CD8-positive, alpha-beta memory T cell (primary cell): ENCODE measurements around the gene CRYAB. TPM values are rescaled to one million over a fixed set of nuclear protein-coding genes. Genes with fewer than 3 reads are reported as not detected.

ENCODE experiments used
- CTCF ChIA-PET: fragments of 350-600 bp; sonication (Branson Sonifier 250); formaldehyde crosslinking; loops from one replicate; lab custom pipeline; 2021; ENCODE audit warnings: antibody characterized with exemption; lab: Charles Lee
- POLR2A ChIA-PET: fragments of 350-600 bp; sonication (Branson Sonifier 250); formaldehyde crosslinking; loops from one replicate; lab custom pipeline; 2021; ENCODE audit warnings: antibody characterized with exemption; lab: Charles Lee
- DNase-seq, 5 donors: peaks; one replicate each; pipeline versions ENCODE4 v3.0.0 to v3.0.0-alpha.2; 2020 to 2022; ENCODE audit warnings: mixed read lengths in 1 of 5
- H3K27ac ChIP-seq: one replicate; pipeline ENCODE4 v1.7.0; 2013; ENCODE audit warnings: low read depth, mild to moderate bottlenecking, low read length, moderate library complexity
- H3K27me3 ChIP-seq: 2 replicates; pipeline ENCODE4 v1.7.0; 2013; ENCODE audit warnings: low read length, mild to moderate bottlenecking; ENCODE audit not compliant: insufficient read depth, poor library complexity, severe bottlenecking
- H3K36me3 ChIP-seq: 2 replicates; pipeline ENCODE4 v1.7.0; 2013; ENCODE audit warnings: mild to moderate bottlenecking, low read length, moderate library complexity; ENCODE audit not compliant: insufficient read depth
- H3K4me1 ChIP-seq: 2 replicates; pipeline ENCODE4 v1.7.0; 2013; ENCODE audit warnings: mild to moderate bottlenecking, low read length, moderate library complexity; ENCODE audit not compliant: insufficient read depth
- H3K4me3 ChIP-seq: 2 replicates; pipeline ENCODE4 v1.7.0; 2013; ENCODE audit warnings: mild to moderate bottlenecking, low read length
- H3K9me3 ChIP-seq: 2 replicates; pipeline ENCODE4 v1.7.0; 2013; ENCODE audit warnings: mild to moderate bottlenecking, low read length
- H3K27ac Mint-ChIP-seq, 8 donors: one replicate each; pipeline ENCODE4 v1.8.0; 2020 to 2021; ENCODE audit warnings: mixed read lengths in 8 of 8, mild to moderate bottlenecking in 6 of 8, inconsistent platforms in 3 of 8, moderate library complexity in 3 of 8
- H3K27me3 Mint-ChIP-seq, 2 donors: one replicate each; pipeline ENCODE4 v1.8.0; 2020 to 2021; ENCODE audit warnings: mixed read lengths in 2 of 2, mild to moderate bottlenecking in 1 of 2, moderate library complexity in 1 of 2
- H3K36me3 Mint-ChIP-seq, 3 donors: one replicate each; pipeline ENCODE4 v1.8.0; 2020 to 2021; ENCODE audit warnings: mixed read lengths in 3 of 3, inconsistent platforms in 1 of 3, mild to moderate bottlenecking in 1 of 3
- H3K4me1 Mint-ChIP-seq, 3 donors: one replicate each; pipeline ENCODE4 v1.8.0; 2020 to 2021; ENCODE audit warnings: mixed read lengths in 3 of 3, inconsistent platforms in 1 of 3, mild to moderate bottlenecking in 1 of 3
- H3K4me3 Mint-ChIP-seq, 7 donors: one replicate each; pipeline ENCODE4 v1.8.0; 2020 to 2021; ENCODE audit warnings: mixed read lengths in 7 of 7, mild to moderate bottlenecking in 6 of 7, moderate library complexity in 4 of 7, inconsistent platforms in 2 of 7
- H3K9me3 Mint-ChIP-seq, 5 donors: one replicate each; pipeline ENCODE4 v1.8.0; 2020 to 2022; ENCODE audit warnings: mixed read lengths in 5 of 5, mild to moderate bottlenecking in 3 of 5, moderate library complexity in 2 of 5, inconsistent platforms in 1 of 5
- polyA plus RNA-seq: library from polyadenylated mRNA; unstranded; fragments of 300-500 nt; fragmentation: Illumina TruSeq; gene quantifications from one replicate; pipeline ENCODE4 v1.2.3, GENCODE V29; 2021
- total RNA-seq, 2 experiments: library from RNA; stranded (reverse); gene quantifications; one replicate each; pipeline ENCODE4 v1.2.3, GENCODE V29; 2021

Gene CRYAB
- total and polyA plus RNA-seq, 3 experiments from 2014 or later, result not detected

GRCh38 chr11:111938687-111939160 lies 27.2 kb upstream of the CRYAB start:
- peaks cover 30% of the 10 kb centered on the region for H3K4me1 ChIP-seq
- peak overlapping the region; percentile 36 for H3K27ac ChIP-seq
- no peaks in the 10 kb centered on the region for H3K36me3 Mint-ChIP-seq
- peak overlapping the region; percentile 68 for H3K4me3 ChIP-seq
- CTCF ChIA-PET, result interaction anchor here (1.5 kb wide), 1 partner anchor 33 kb away, joined by 4 read pairs; no protein-coding TSS in a partner anchor
- H3K4me1 Mint-ChIP-seq, result peaks cover 24 to 34% (median 34%) of the 10 kb centered on the region in 3 donors
- no peaks in the 10 kb centered on the region for H3K27me3 ChIP-seq
- H3K27ac Mint-ChIP-seq, result peak overlapping the region; percentile 62 to 89 (median 78)
- POLR2A ChIA-PET, result interaction anchor here (0.6 to 2.8 kb wide), 2 partner anchors 12 to 336 kb away, joined by 4 to 14 read pairs; no protein-coding TSS in a partner anchor
- H3K27me3 Mint-ChIP-seq, result peaks cover 0 to 2% of the 10 kb centered on the region in 2 donors
- DNase-seq, result peak in 3 of 5 donors; percentile 9 to 56 (median 15)
- no peaks in the 10 kb centered on the region for H3K36me3 ChIP-seq
- H3K9me3 Mint-ChIP-seq, result no peaks in the 10 kb centered on the region
- no peaks in the 10 kb centered on the region for H3K9me3 ChIP-seq
- peak overlapping the region; percentile 62 to 91 (median 82) for H3K4me3 Mint-ChIP-seq

GRCh38 chr11:111937844-111938243 lies 26.3 kb upstream of the CRYAB start:
- Mint-ChIP-seq H3K9me3 (no peaks in the 10 kb centered on the region), H3K4me3 (peak overlapping the region; percentile 62 to 91 (median 82)), H3K36me3 (no peaks in the 10 kb centered on the region), H3K27ac (peak overlapping the region in 7 of 8 donors; percentile 62 to 89 (median 74)), H3K27me3 (peaks cover under 1 to 4% of the 10 kb centered on the region in 2 donors), H3K4me1 (peaks cover 24 to 34% (median 34%) of the 10 kb centered on the region in 3 donors)
- no peaks in the 10 kb centered on the region for H3K9me3 ChIP-seq
- peaks cover 30% of the 10 kb centered on the region for H3K4me1 ChIP-seq
- H3K36me3 ChIP-seq, result no peaks in the 10 kb centered on the region
- no peaks in the 10 kb centered on the region for H3K27me3 ChIP-seq
- ChIA-PET POLR2A (interaction anchor here (0.6 to 2.8 kb wide), 2 partner anchors 11 to 78 kb away, joined by 4 to 14 read pairs; no protein-coding TSS in a partner anchor), CTCF (interaction anchor here (1.2 to 3.3 kb wide), 4 partner anchors 11 to 44 kb away, joined by 4 to 17 read pairs (median 4); no protein-coding TSS in a partner anchor)
- peak overlapping the region; percentile 68 for H3K4me3 ChIP-seq
- DNase-seq, result no peak
- H3K27ac ChIP-seq, result no peak overlapping the region

GRCh38 chr11:111937461-111937769 lies 25.8 kb upstream of the CRYAB start:
- CTCF ChIA-PET, result interaction anchor here (1.2 to 3.3 kb wide), 3 partner anchors 10 to 45 kb away, joined by 4 to 17 read pairs (median 5); no protein-coding TSS in a partner anchor
- POLR2A ChIA-PET, result interaction anchor here (0.6 to 2.8 kb wide), 2 partner anchors 11 to 78 kb away, joined by 4 to 14 read pairs; no protein-coding TSS in a partner anchor

GRCh38 chr11:111936040-111936540 lies 24.5 kb upstream of the CRYAB start:
- H3K4me1 ChIP-seq, result peaks cover 37% of the 10 kb centered on the region
- no peaks in the 10 kb centered on the region for H3K9me3 Mint-ChIP-seq
- peak overlapping the region; percentile 82 to 91 (median 87) for H3K4me3 Mint-ChIP-seq
- H3K27ac Mint-ChIP-seq, result peak overlapping the region in 2 of 8 donors; percentile 73 to 79
- ChIA-PET POLR2A (interaction anchor here (2.8 kb wide), 1 partner anchor 9 kb away, joined by 14 read pairs; no protein-coding TSS in a partner anchor), CTCF (interaction anchor here (0.9 to 3.3 kb wide), 6 partner anchors 9 to 65 kb away, joined by 3 to 17 read pairs (median 4); partner anchors contain the start of gene ALG9)
- no peaks in the 10 kb centered on the region for H3K9me3 ChIP-seq
- H3K4me1 Mint-ChIP-seq, result peaks cover 27 to 43% (median 40%) of the 10 kb centered on the region in 3 donors
- peak overlapping the region; percentile 4 for H3K27ac ChIP-seq
- peak overlapping the region; percentile 68 for H3K4me3 ChIP-seq
- H3K27me3 Mint-ChIP-seq, result peaks cover 6% of the 10 kb centered on the region in 2 donors
- DNase-seq, result no peak
- no peaks in the 10 kb centered on the region for H3K36me3 Mint-ChIP-seq
- no peaks in the 10 kb centered on the region for H3K36me3 ChIP-seq
- no peaks in the 10 kb centered on the region for H3K27me3 ChIP-seq

More at GRCh38 chr11:111937461-111937769, 25.8 kb upstream of the CRYAB start:
- Histone ChIP-seq H3K27me3 (no peaks in the 10 kb centered on the region), H3K27ac (no peak overlapping the region), H3K9me3 (no peaks in the 10 kb centered on the region), H3K4me3 (peak overlapping the region; percentile 68), H3K4me1 (peaks cover 30% of the 10 kb centered on the region), H3K36me3 (no peaks in the 10 kb centered on the region)
- H3K9me3 Mint-ChIP-seq, result no peaks in the 10 kb centered on the region
- peak overlapping the region in 4 of 8 donors; percentile 36 to 73 (median 54) for H3K27ac Mint-ChIP-seq
- DNase-seq, result no peak
- H3K4me1 Mint-ChIP-seq, result peaks cover 27 to 38% (median 38%) of the 10 kb centered on the region in 3 donors
- H3K27me3 Mint-ChIP-seq, result peaks cover 5 to 6% of the 10 kb centered on the region in 2 donors
- H3K36me3 Mint-ChIP-seq, result no peaks in the 10 kb centered on the region
- peak overlapping the region; percentile 62 to 91 (median 82) for H3K4me3 Mint-ChIP-seq

GRCh38 chr11:111935317-111936039 lies 23.9 kb upstream of the CRYAB start:
- H3K9me3 Mint-ChIP-seq, result no peaks in the 10 kb centered on the region
- no peak overlapping the region for H3K4me3 ChIP-seq
- DNase-seq, result no peak
- H3K4me3 Mint-ChIP-seq, result peak overlapping the region in 6 of 7 donors; percentile 28 to 91 (median 86)
- CTCF ChIA-PET, result interaction anchor here (1.2 to 3.3 kb wide), 4 partner anchors 8 to 57 kb away, joined by 3 to 17 read pairs (median 6); no protein-coding TSS in a partner anchor
- H3K9me3 ChIP-seq, result no peaks in the 10 kb centered on the region
- H3K36me3 Mint-ChIP-seq, result no peaks in the 10 kb centered on the region
- peaks cover 37% of the 10 kb centered on the region for H3K4me1 ChIP-seq
- H3K36me3 ChIP-seq, result no peaks in the 10 kb centered on the region
- H3K4me1 Mint-ChIP-seq, result peaks cover 27 to 43% (median 40%) of the 10 kb centered on the region in 3 donors
- peaks cover 6% of the 10 kb centered on the region in 2 donors for H3K27me3 Mint-ChIP-seq
- no peak overlapping the region for H3K27ac ChIP-seq
- no peaks in the 10 kb centered on the region for H3K27me3 ChIP-seq
- peak overlapping the region in 1 of 8 donors; percentile 35 for H3K27ac Mint-ChIP-seq
- POLR2A ChIA-PET, result no interaction called here

GRCh38 chr11:111934306-111934705 lies 22.7 kb upstream of the CRYAB start:
- H3K4me3 ChIP-seq, result no peak overlapping the region
- no peaks in the 10 kb centered on the region for H3K9me3 Mint-ChIP-seq
- CTCF ChIA-PET, result interaction anchor here (2.9 kb wide), 1 partner anchor 48 kb away, joined by 8 read pairs; no protein-coding TSS in a partner anchor
- H3K27ac Mint-ChIP-seq, result no peak overlapping the region
- H3K36me3 Mint-ChIP-seq, result no peaks in the 10 kb centered on the region
- peaks cover 37% of the 10 kb centered on the region for H3K4me1 ChIP-seq
- H3K27me3 ChIP-seq, result no peaks in the 10 kb centered on the region
- H3K27ac ChIP-seq, result no peak overlapping the region
- POLR2A ChIA-PET, result interaction anchor here (0.6 kb wide), 2 partner anchors 62 to 82 kb away, joined by 3 read pairs; no protein-coding TSS in a partner anchor
- H3K4me1 Mint-ChIP-seq, result peaks cover 25 to 41% (median 37%) of the 10 kb centered on the region in 3 donors
- peaks cover 6% of the 10 kb centered on the region in 2 donors for H3K27me3 Mint-ChIP-seq
- H3K9me3 ChIP-seq, result no peaks in the 10 kb centered on the region
- DNase-seq, result no peak
- H3K36me3 ChIP-seq, result no peaks in the 10 kb centered on the region
- H3K4me3 Mint-ChIP-seq, result peak overlapping the region in 1 of 7 donors; percentile 34

- Histone ChIP-seq H3K27ac (no peak overlapping the region), H3K9me3 (no peaks in the 10 kb centered on the region), H3K4me3 (no peak overlapping the region), H3K4me1 (peaks cover 35% of the 10 kb centered on the region), H3K36me3 (no peaks in the 10 kb centered on the region), H3K27me3 (no peaks in the 10 kb centered on the region)
- Mint-ChIP-seq H3K27ac (no peak overlapping the region), H3K4me3 (peak overlapping the region in 1 of 7 donors; percentile 5), H3K36me3 (no peaks in the 10 kb centered on the region), H3K4me1 (peaks cover 22 to 37% (median 34%) of the 10 kb centered on the region in 3 donors), H3K27me3 (peaks cover 6% of the 10 kb centered on the region in 2 donors), H3K9me3 (no peaks in the 10 kb centered on the region)
- DNase-seq, result no peak
- ChIA-PET POLR2A (interaction anchor here (0.6 kb wide), 2 partner anchors 62 to 82 kb away, joined by 3 read pairs; no protein-coding TSS in a partner anchor), CTCF (interaction anchor here (2.9 kb wide), 1 partner anchor 48 kb away, joined by 8 read pairs; no protein-coding TSS in a partner anchor)
These were observed 22.3 kb upstream of the CRYAB start for GRCh38 chr11:111933872-111934271.
